Spleen (tissue), 11 donors: Measurements from ENCODE around the gene RHOJ. TPM values are rescaled to one million over a fixed set of nuclear protein-coding genes. Genes with fewer than 3 reads are reported as not detected.
"Not testable (repeated sequence)": the region's sequence is repeated elsewhere in the genome, so short reads cannot be mapped to it uniquely, and the experiment has no call there.

Source experiments
- DNase-seq: peaks from one replicate; pipeline ENCODE4 v3.0.0-alpha.2; 2020
- H3K27ac ChIP-seq, 8 donors: fragments of 200-600 bp; sonication (generic) in 7 of 8; 1 replicate in 4 of 8; 2 replicates in 4 of 8; pipeline versions ENCODE4 v1.5.0 to v1.8.0; 2016 to 2021; ENCODE audit warnings: inconsistent platforms in 4 of 8, mild to moderate bottlenecking in 4 of 8, moderate library complexity in 1 of 8
- H3K27me3 ChIP-seq, 7 donors: fragments of 200-600 bp; sonication (generic) in 6 of 7; replicated peaks in 1 of 7; 1 replicate in 4 of 7; 2 replicates in 3 of 7; pipeline versions ENCODE4 v1.5.0 to v1.8.0; 2016 to 2021; ENCODE audit warnings: inconsistent platforms in 3 of 7, mild to moderate bottlenecking in 1 of 7
- H3K36me3 ChIP-seq, 6 donors: fragments of 200-600 bp; sonication (generic) in 5 of 6; 1 replicate in 4 of 6; 2 replicates in 2 of 6; pipeline versions ENCODE4 v1.5.0 to v1.8.0; 2016 to 2021; ENCODE audit warnings: inconsistent platforms in 2 of 6
- H3K4me1 ChIP-seq, 6 donors: fragments of 200-600 bp; sonication (generic) in 5 of 6; 1 replicate in 3 of 6; 2 replicates in 3 of 6; pipeline versions ENCODE4 v1.5.0 to v1.8.0; 2016 to 2021; ENCODE audit warnings: inconsistent platforms in 3 of 6
- H3K4me3 ChIP-seq, 8 donors: fragments of 200-600 bp; sonication (generic) in 7 of 8; 1 replicate in 4 of 8; 2 replicates in 4 of 8; pipeline versions ENCODE4 v1.5.0 to v1.8.0; 2016 to 2021; ENCODE audit warnings: inconsistent platforms in 4 of 8, mild to moderate bottlenecking in 4 of 8, moderate library complexity in 2 of 8
- H3K9me3 ChIP-seq, 8 donors: fragments of 200-600 bp; sonication (generic) in 7 of 8; 1 replicate in 4 of 8; 2 replicates in 4 of 8; pipeline versions ENCODE4 v1.5.0 to v1.8.0; 2016 to 2021; ENCODE audit warnings: inconsistent platforms in 4 of 8
- CTCF ChIP-seq, 11 experiments: fragments of 200-600 bp in 7 of 11; fragments of 450-650 bp in 4 of 11; sonication (generic) in 4 of 11; IDR thresholded peaks in 8 of 11; conservative IDR thresholded peaks in 3 of 11; 1 replicate in 7 of 11; 2 replicates in 4 of 11; pipeline versions ENCODE4 v1.4.0 to v1.8.0; 2016 to 2021; ENCODE audit warnings: antibody characterized with exemption in 11 of 11, inconsistent platforms in 4 of 11, mild to moderate bottlenecking in 1 of 11
- POLR2A ChIP-seq, 3 donors: fragments of 450-650 bp; IDR thresholded peaks; one replicate each; pipeline ENCODE4 v1.5.1; 2017; ENCODE audit warnings: antibody characterized with exemption in 3 of 3, mild to moderate bottlenecking in 1 of 3
- POLR2AphosphoS5 ChIP-seq, 3 donors: sonication (generic); formaldehyde crosslinking; IDR thresholded peaks; one replicate each; pipeline ENCODE4 v1.5.1; 2017; ENCODE audit warnings: antibody characterized with exemption in 3 of 3
- WGBS, 5 donors: extraction: QIAGEN DNeasy Blood & Tissue Kit in 3 of 5; methylation state at CpG; one replicate each; pipeline versions ENCODE4 v1.1.5 to v1.1.7; 2013 to 2018; 5-methylcytosine and 5-hydroxymethylcytosine counted together
- intact Hi-C: fragments of 100-400 bp; cut with DNase I; formaldehyde crosslinking; loops from one replicate; pipeline ENCODE4 v1.15.0; 2023; ENCODE audit warnings: low total_unique reads
- polyA plus RNA-seq, 3 donors: library from polyadenylated mRNA; stranded (reverse); fragments of 200-250 nt; gene quantifications; one replicate each; pipeline ENCODE4 v1.2.1, GENCODE V29; 2013
- total RNA-seq, 7 donors: library from RNA; depleted of rRNA in 3 of 7; stranded (reverse); fragments of >200 nt in 3 of 7; fragmentation: NEBNext Ultra II Directional in 4 of 7; extraction: Animal tissue kit (Norgen Biotek cat#: 25700) in 4 of 7; gene quantifications; one replicate each; pipeline versions ENCODE4 v1.1.0 to v1.2.1, GENCODE V29; 2016 to 2021
- donor health status: healthy with polysubstance abuse.
- donor health status: DM: no; HTN: no; CAD: no; lungs with moderate emphysema.
- donor health status: DM: no; HTN: no; CAD: no.
- donor health status: Bipolar disorder and iron deficiency.
- donor health status: healthy.
- donor health status: DM: no; HTN: no; CAD: no.
- donor health status: DM: yes; HTN: yes; CAD: no.

The RHOJ gene
- total and polyA plus RNA-seq, 10 donors = 5.5 to 26.3 (median 14.9) TPM

GRCh38 chr14:63297372-63298063, 93.3 kb downstream of the RHOJ start:
- DNase-seq = no peak
- Histone ChIP-seq H3K27ac (no peak overlapping the region), H3K9me3 (no peaks in the 10 kb centered on the region), H3K27me3 (peaks cover 0 to 18% (median 0%) of the 10 kb centered on the region in 7 donors), H3K4me1 (peaks cover 0 to 5% (median 0%) of the 10 kb centered on the region in 6 donors), H3K36me3 (no peaks in the 10 kb centered on the region), H3K4me3 (no peak overlapping the region)
- WGBS, 5 donors = 78 to 88% (median 84%) methylated on average over 4 of the region's 4 CpGs
- intact Hi-C loops = no loop called here
- TF ChIP-seq CTCF (IDR thresholded peaks at IDR 0.05 in 8 of 11, conservative IDR thresholded peaks at IDR 0.05 in 3 of 11) (no peak), POLR2A (IDR thresholded peaks at IDR 0.05) (no peak), POLR2AphosphoS5 (IDR thresholded peaks at IDR 0.05) (no peak)

- Histone ChIP-seq H3K9me3 (no peaks in the 10 kb centered on the region), H3K4me1 (peaks cover 0 to 5% (median 0%) of the 10 kb centered on the region in 6 donors), H3K36me3 (no peaks in the 10 kb centered on the region), H3K4me3 (no peak overlapping the region), H3K27ac (no peak overlapping the region), H3K27me3 (peaks cover 0 to 21% (median 0%) of the 10 kb centered on the region in 7 donors)
- 44 to 69% (median 52%) methylated on average over 6 of the region's 6 CpGs for WGBS, 5 donors
- no peak for DNase-seq
- TF ChIP-seq CTCF (IDR thresholded peaks at IDR 0.05 in 8 of 11, conservative IDR thresholded peaks at IDR 0.05 in 3 of 11) = no peak
- no peak for TF ChIP-seq POLR2A (IDR thresholded peaks at IDR 0.05)
- TF ChIP-seq POLR2AphosphoS5 (IDR thresholded peaks at IDR 0.05) = no peak
- intact Hi-C loops = no loop called here
Observed at GRCh38 chr14:63299351-63300110, 95.3 kb downstream of the RHOJ start.

- H3K27ac ChIP-seq = no peak overlapping the region
- intact Hi-C loops = no loop called here
- DNase-seq = no peak
- TF ChIP-seq CTCF (IDR thresholded peaks at IDR 0.05 in 8 of 11, conservative IDR thresholded peaks at IDR 0.05 in 3 of 11) = no peak
- no peak for TF ChIP-seq POLR2A (IDR thresholded peaks at IDR 0.05)
- no peak for TF ChIP-seq POLR2AphosphoS5 (IDR thresholded peaks at IDR 0.05)
- H3K9me3 ChIP-seq = no peaks in the 10 kb centered on the region
- WGBS, 5 donors = 79 to 93% (median 86%) methylated on average over 2 of the region's 2 CpGs
- H3K36me3 ChIP-seq = no peaks in the 10 kb centered on the region
- H3K4me3 ChIP-seq = no peak overlapping the region
- peaks cover 0 to 21% (median 0%) of the 10 kb centered on the region in 7 donors for H3K27me3 ChIP-seq
- H3K4me1 ChIP-seq = no peaks in the 10 kb centered on the region
Observed at GRCh38 chr14:63300854-63301253, 96.6 kb downstream of the RHOJ start.

GRCh38 chr14:63301891-63302534, 97.8 kb downstream of the RHOJ start:
- Histone ChIP-seq H3K9me3 (no peaks in the 10 kb centered on the region), H3K4me3 (no peak overlapping the region), H3K36me3 (no peaks in the 10 kb centered on the region), H3K4me1 (no peaks in the 10 kb centered on the region), H3K27ac (no peak overlapping the region), H3K27me3 (peaks cover 0 to 21% (median 0%) of the 10 kb centered on the region in 7 donors)
- WGBS, 5 donors = 77 to 92% (median 79%) methylated on average over 10 of the region's 10 CpGs
- TF ChIP-seq CTCF (IDR thresholded peaks at IDR 0.05 in 8 of 11, conservative IDR thresholded peaks at IDR 0.05 in 3 of 11) (no peak), POLR2A (IDR thresholded peaks at IDR 0.05) (no peak), POLR2AphosphoS5 (IDR thresholded peaks at IDR 0.05) (no peak)
- intact Hi-C loops = no loop called here
- DNase-seq = no peak

GRCh38 chr14:63304429-63304828, 100.2 kb downstream of the RHOJ start:
- H3K4me1 ChIP-seq, H3K9me3 ChIP-seq, H3K36me3 ChIP-seq, intact Hi-C loops, H3K4me3 ChIP-seq, DNase-seq, H3K27ac ChIP-seq: not testable (repeated sequence)
- H3K27me3 ChIP-seq = peaks cover 0 to 21% (median 0%) of the 10 kb centered on the region in 7 donors
- 80 to 92% (median 85%) methylated on average over 5 of the region's 5 CpGs for WGBS, 5 donors
